H9 (cell line): ENCODE results near the gene MOV10L1. TPM values are rescaled to one million over a fixed set of nuclear protein-coding genes. Genes with fewer than 3 reads are reported as not detected.

Source experiments
- DNase-seq: peaks from one replicate; pipeline ENCODE4 v3.0.0-alpha.2; 2017
- H2AFZ ChIP-seq: one replicate; pipeline ENCODE4 v1.6.1; 2013; ENCODE audit warnings: mild to moderate bottlenecking, low read length, control low read depth, moderate library complexity
- H2AK5ac ChIP-seq: 2 replicates; pipeline ENCODE4 v1.6.1; 2013; ENCODE audit warnings: low read length, control low read depth, mixed read lengths; ENCODE audit not compliant: insufficient read length
- H2BK120ac ChIP-seq: one replicate; pipeline ENCODE4 v1.6.1; 2013; ENCODE audit warnings: low read depth, mild to moderate bottlenecking, low read length, control low read depth, inconsistent platforms; ENCODE audit not compliant: poor library complexity, severe bottlenecking
- H2BK12ac ChIP-seq: 2 replicates; pipeline ENCODE4 v1.6.1; 2013; ENCODE audit warnings: low read length, control low read depth, mixed read lengths, low read depth; ENCODE audit not compliant: insufficient read length
- H2BK15ac ChIP-seq: 2 replicates; pipeline ENCODE4 v1.6.1; 2013; ENCODE audit warnings: low read depth, low read length, control low read depth
- H2BK20ac ChIP-seq: one replicate; pipeline ENCODE4 v1.6.1; 2013; ENCODE audit warnings: low read depth, mild to moderate bottlenecking, low read length, control low read depth, inconsistent platforms; ENCODE audit not compliant: poor library complexity, severe bottlenecking
- H2BK5ac ChIP-seq: 2 replicates; pipeline ENCODE4 v1.6.1; 2013; ENCODE audit warnings: low read length, control low read depth, mixed read lengths; ENCODE audit not compliant: insufficient read length
- H3K14ac ChIP-seq: 2 replicates; pipeline ENCODE4 v1.6.1; 2013; ENCODE audit warnings: low read length, control low read depth; ENCODE audit not compliant: insufficient read depth
- H3K18ac ChIP-seq: 2 replicates; pipeline ENCODE4 v1.6.1; 2013; ENCODE audit warnings: low read depth, mild to moderate bottlenecking, mixed read lengths, low read length, control low read depth; ENCODE audit not compliant: insufficient read length
- H3K23ac ChIP-seq: 2 replicates; pipeline ENCODE4 v1.6.1; 2013; ENCODE audit warnings: low read length, control low read depth, mixed read lengths, low read depth; ENCODE audit not compliant: insufficient read length
- H3K23me2 ChIP-seq: 2 replicates; pipeline ENCODE4 v1.6.1; 2013; ENCODE audit warnings: low read depth, mild to moderate bottlenecking, mixed read lengths, low read length, control low read depth; ENCODE audit not compliant: insufficient read length, poor library complexity, severe bottlenecking
- H3K27ac ChIP-seq: 2 replicates; pipeline ENCODE4 v1.5.1; 2013; ENCODE audit warnings: low read length, control low read depth, mixed read lengths, low read depth; ENCODE audit not compliant: insufficient read length
- H3K27me3 ChIP-seq: 2 replicates; pipeline ENCODE4 v1.6.1; 2013; ENCODE audit warnings: low read length, control low read depth, inconsistent platforms; ENCODE audit not compliant: insufficient read depth
- H3K4ac ChIP-seq: 2 replicates; pipeline ENCODE4 v1.6.1; 2013; ENCODE audit warnings: low read depth, mild to moderate bottlenecking, control low read depth, inconsistent platforms, low read length, moderate library complexity
- H3K4me1 ChIP-seq: 2 replicates; pipeline ENCODE4 v1.6.1; 2013; ENCODE audit warnings: low read length, control low read depth, inconsistent platforms; ENCODE audit not compliant: insufficient read depth
- H3K4me2 ChIP-seq: 2 replicates; pipeline ENCODE4 v1.6.1; 2013; ENCODE audit warnings: low read length, control low read depth, mixed read lengths; ENCODE audit not compliant: insufficient read length, insufficient read depth
- H3K56ac ChIP-seq: 2 replicates; pipeline ENCODE4 v1.6.1; 2013; ENCODE audit warnings: low read depth, mild to moderate bottlenecking, mixed read lengths, low read length, control low read depth; ENCODE audit not compliant: insufficient read length
- H3K79me1 ChIP-seq: 2 replicates; pipeline ENCODE4 v1.6.1; 2013; ENCODE audit warnings: low read depth, mild to moderate bottlenecking, moderate library complexity, low read length, control low read depth, inconsistent platforms; ENCODE audit not compliant: insufficient read depth, poor library complexity, severe bottlenecking
- H3K79me2 ChIP-seq: 2 replicates; pipeline ENCODE4 v1.6.1; 2013; ENCODE audit warnings: low read length, control low read depth, inconsistent platforms; ENCODE audit not compliant: insufficient read depth
- H3K9ac ChIP-seq: 2 replicates; pipeline ENCODE4 v1.6.1; 2013; ENCODE audit warnings: low read length, control low read depth, mixed read lengths; ENCODE audit not compliant: insufficient read length; ENCODE audit errors: extremely low read depth
- H3K9me3 ChIP-seq: one replicate; pipeline ENCODE4 v1.6.1; 2013; ENCODE audit warnings: low read depth, low read length, inconsistent platforms; ENCODE audit not compliant: control insufficient read depth
- H3T11ph ChIP-seq: one replicate; pipeline ENCODE4 v1.6.1; 2013; ENCODE audit warnings: mild to moderate bottlenecking, low read length, control low read depth, inconsistent platforms
- H4K20me1 ChIP-seq: one replicate; pipeline ENCODE4 v1.6.1; 2013; ENCODE audit not compliant: control insufficient read depth, insufficient read length, insufficient read depth
- H4K5ac ChIP-seq: 2 replicates; pipeline ENCODE4 v1.6.1; 2013; ENCODE audit warnings: low read depth, mild to moderate bottlenecking, mixed read lengths, low read length, control low read depth; ENCODE audit not compliant: insufficient read length
- H4K8ac ChIP-seq: replicated peaks from 2 replicates; pipeline ENCODE4 v1.6.1; 2013; ENCODE audit warnings: low read length, control low read depth, mixed read lengths, low read depth; ENCODE audit not compliant: insufficient read length
- H4K91ac ChIP-seq: 2 replicates; pipeline ENCODE4 v1.6.1; 2013; ENCODE audit warnings: low read depth, mild to moderate bottlenecking, moderate library complexity, mixed read lengths, low read length, control low read depth; ENCODE audit not compliant: insufficient read length
- H3K27ac Mint-ChIP-seq, 3 experiments: 2 replicates in 2 of 3; 3 replicates in 1 of 3; pipeline ENCODE4 v1.8.0; 2020 to 2021; ENCODE audit warnings: mixed read lengths in 3 of 3, mild to moderate bottlenecking in 1 of 3, moderate library complexity in 1 of 3
- H3K27me3 Mint-ChIP-seq: 2 replicates; pipeline ENCODE4 v1.8.0; 2021; ENCODE audit warnings: low read depth, mild to moderate bottlenecking, moderate library complexity, mixed read lengths
- H3K36me3 Mint-ChIP-seq, 3 experiments: 2 replicates in 2 of 3; 3 replicates in 1 of 3; pipeline ENCODE4 v1.8.0; 2020 to 2021; ENCODE audit warnings: low read depth in 3 of 3, mixed read lengths in 3 of 3; ENCODE audit not compliant: insufficient read depth in 1 of 3
- H3K4me1 Mint-ChIP-seq, 2 experiments: 2 replicates each; pipeline ENCODE4 v1.8.0; 2020; ENCODE audit warnings: mixed read lengths in 2 of 2
- H3K4me3 Mint-ChIP-seq, 2 experiments: 2 replicates in 1 of 2; 3 replicates in 1 of 2; pipeline ENCODE4 v1.8.0; 2020 to 2021; ENCODE audit warnings: mild to moderate bottlenecking in 2 of 2, mixed read lengths in 2 of 2, moderate library complexity in 1 of 2
- H3K9me3 Mint-ChIP-seq, 2 experiments: 2 replicates in 1 of 2; 3 replicates in 1 of 2; pipeline ENCODE4 v1.8.0; 2020; ENCODE audit warnings: mild to moderate bottlenecking in 2 of 2, mixed read lengths in 2 of 2, moderate library complexity in 1 of 2
- WGBS: extraction: QIAGEN DNeasy Blood & Tissue Kit; methylation state at CpG from one replicate; pipeline ENCODE4 v1.1.7; 2013; ENCODE audit warnings: missing lambda C conversion rate, low lambda C conversion rate, mixed read lengths; ENCODE audit not compliant: insufficient read length; ENCODE audit errors: extremely low coverage; 5-methylcytosine and 5-hydroxymethylcytosine counted together
- total RNA-seq: library from RNA; stranded (reverse); gene quantifications from 2 replicates; pipeline ENCODE4 v1.2.1, GENCODE V29; 2021
- TF ChIP-seq, protein P1 (sequence below): fragments of 200-600 bp; sonication (generic); conservative IDR thresholded peaks from 3 replicates; pipeline ENCODE4 v1.8.0; 2021; ENCODE audit warnings: antibody characterized with exemption, mild to moderate bottlenecking

MOV10L1 gene
- total RNA-seq, 1 experiment from 2014 or later = not detected

DNA sequence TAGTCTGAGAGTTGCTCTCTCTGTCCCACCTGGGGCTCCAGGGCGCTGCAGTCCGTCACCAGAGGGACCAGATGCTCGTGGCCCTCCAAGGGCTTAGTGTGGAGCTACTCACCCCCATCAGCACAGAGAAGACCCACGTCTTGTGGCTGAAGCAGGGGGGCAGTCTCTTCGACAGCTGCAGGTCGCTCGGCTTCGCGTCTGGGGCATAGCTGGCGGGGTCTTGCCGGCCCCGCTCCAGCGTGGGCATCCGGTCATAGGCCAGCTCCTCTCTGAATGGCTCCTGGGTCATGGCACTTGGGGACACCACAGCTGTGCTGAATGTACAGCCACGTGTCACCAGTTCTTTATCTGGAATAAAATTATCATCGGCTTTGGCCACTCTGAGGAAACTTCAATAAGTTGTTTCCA lies 5.2 kb upstream of the MOV10L1 start:
- Histone ChIP-seq H3K14ac (no peak overlapping the region), H3K79me2 (no peaks in the 10 kb centered on the region), H3K23ac (no peak overlapping the region), H2AK5ac (no peak overlapping the region), H2AFZ (no peak overlapping the region), H2BK120ac (no peak overlapping the region), H2BK5ac (no peak overlapping the region), H3T11ph (no peak overlapping the region), H3K4me1 (no peaks in the 10 kb centered on the region), H3K9ac (no peak overlapping the region), H2BK15ac (no peak overlapping the region), H3K4ac (no peak overlapping the region), H4K91ac (no peak overlapping the region), H3K9me3 (no peaks in the 10 kb centered on the region), H4K20me1 (no peaks in the 10 kb centered on the region), H3K56ac (no peak overlapping the region), H3K79me1 (no peaks in the 10 kb centered on the region), H2BK20ac (no peak overlapping the region), H3K27ac (no peak overlapping the region), H3K27me3 (0 out of 2 replicates have a peak, but pooled peaks cover 2% of the 10 kb centered on the region), H3K4me2 (no peak overlapping the region), H3K23me2 (no peaks in the 10 kb centered on the region), H2BK12ac (no peak overlapping the region), H4K8ac (no peak overlapping the region), H4K5ac (no peak overlapping the region), H3K18ac (no peak overlapping the region)
- Mint-ChIP-seq H3K36me3 (peaks cover 0 to 2% (median 0%) of the 10 kb centered on the region in 3 experiments; a peak in 1 of 7 replicates), H3K27ac (no peak overlapping the region), H3K4me3 (no peak overlapping the region), H3K27me3 (peaks cover 28% of the 10 kb centered on the region), H3K9me3 (peaks cover 3 to 8% of the 10 kb centered on the region in 2 experiments; a peak in 3 of 5 replicates), H3K4me1 (peaks cover 19 to 24% of the 10 kb centered on the region in 2 experiments)
- WGBS = no CpG with 5 or more reads among the region's 16 CpGs
- DNase-seq = no peak
- TF ChIP-seq, protein P1, sequence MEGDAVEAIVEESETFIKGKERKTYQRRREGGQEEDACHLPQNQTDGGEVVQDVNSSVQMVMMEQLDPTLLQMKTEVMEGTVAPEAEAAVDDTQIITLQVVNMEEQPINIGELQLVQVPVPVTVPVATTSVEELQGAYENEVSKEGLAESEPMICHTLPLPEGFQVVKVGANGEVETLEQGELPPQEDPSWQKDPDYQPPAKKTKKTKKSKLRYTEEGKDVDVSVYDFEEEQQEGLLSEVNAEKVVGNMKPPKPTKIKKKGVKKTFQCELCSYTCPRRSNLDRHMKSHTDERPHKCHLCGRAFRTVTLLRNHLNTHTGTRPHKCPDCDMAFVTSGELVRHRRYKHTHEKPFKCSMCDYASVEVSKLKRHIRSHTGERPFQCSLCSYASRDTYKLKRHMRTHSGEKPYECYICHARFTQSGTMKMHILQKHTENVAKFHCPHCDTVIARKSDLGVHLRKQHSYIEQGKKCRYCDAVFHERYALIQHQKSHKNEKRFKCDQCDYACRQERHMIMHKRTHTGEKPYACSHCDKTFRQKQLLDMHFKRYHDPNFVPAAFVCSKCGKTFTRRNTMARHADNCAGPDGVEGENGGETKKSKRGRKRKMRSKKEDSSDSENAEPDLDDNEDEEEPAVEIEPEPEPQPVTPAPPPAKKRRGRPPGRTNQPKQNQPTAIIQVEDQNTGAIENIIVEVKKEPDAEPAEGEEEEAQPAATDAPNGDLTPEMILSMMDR = no peak
